Frontal cortex (tissue), 4 donors: ENCODE measurements around the gene SLC25A24. TPM values are rescaled to one million over a fixed set of nuclear protein-coding genes. Genes with fewer than 3 reads are reported as not detected.
"Not testable (repeated sequence)": the region's sequence is repeated elsewhere in the genome, so short reads cannot be mapped to it uniquely, and the experiment has no call there.

ENCODE experiments used
- DNase-seq, 2 donors: peaks; one replicate each; pipeline ENCODE4 v3.0.0; 2012; ENCODE audit warnings: low spot score in 2 of 2
- FAIRE-seq: peaks from 2 replicates; lab custom pipeline; 2012; peaks lifted over from hg19 to GRCh38; lab: Jason Lieb, UNC
- total RNA-seq: library from RNA; depleted of rRNA; stranded (reverse); fragments of >200 nt; gene quantifications from one replicate; pipeline ENCODE4 v1.2.3, GENCODE V29; 2014
- donor health status: control.
- donor health status: control.
- donor health status: control.

Gene SLC25A24
- total RNA-seq, 1 donor from 2014 or later: 37.5 TPM

- DNase-seq: peak; percentile 45 to 61
- FAIRE-seq: no peak
Observed at GRCh38 chr1:108200687-108201051, 526 bp upstream of the SLC25A24 start.

DNA sequence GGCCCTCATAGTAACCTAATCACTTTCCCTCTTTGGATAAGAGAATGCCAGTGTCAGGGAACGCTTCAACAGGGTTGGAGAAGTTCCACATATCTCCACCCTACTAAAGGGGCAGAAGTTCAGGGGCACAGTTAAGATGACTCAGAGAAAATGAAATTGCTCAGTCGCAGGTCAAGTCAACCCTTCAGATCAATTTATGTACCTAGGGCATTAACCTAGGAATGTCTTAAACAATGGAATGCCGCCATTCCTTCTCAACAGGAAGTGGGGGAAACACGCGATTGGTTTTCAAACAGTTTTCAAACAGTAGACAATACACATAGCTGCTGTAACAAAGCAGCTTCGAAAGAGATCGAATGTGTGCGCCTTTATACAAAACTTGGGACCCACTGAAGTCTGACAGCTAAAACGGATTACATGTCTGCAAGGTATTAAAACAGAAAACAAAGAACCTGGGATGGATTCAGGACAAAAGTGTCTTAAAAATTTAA is 897 bp downstream of the SLC25A24 start:
- DNase-seq: no peak
- FAIRE-seq: no peak

GRCh38 chr1:108194051-108194450 is 6.1 kb downstream of the SLC25A24 start:
- no peak for FAIRE-seq
- no peak for DNase-seq

GRCh38 chr1:108193333-108193732 is 6.8 kb downstream of the SLC25A24 start:
- FAIRE-seq (no peak), DNase-seq (no peak)

DNA sequence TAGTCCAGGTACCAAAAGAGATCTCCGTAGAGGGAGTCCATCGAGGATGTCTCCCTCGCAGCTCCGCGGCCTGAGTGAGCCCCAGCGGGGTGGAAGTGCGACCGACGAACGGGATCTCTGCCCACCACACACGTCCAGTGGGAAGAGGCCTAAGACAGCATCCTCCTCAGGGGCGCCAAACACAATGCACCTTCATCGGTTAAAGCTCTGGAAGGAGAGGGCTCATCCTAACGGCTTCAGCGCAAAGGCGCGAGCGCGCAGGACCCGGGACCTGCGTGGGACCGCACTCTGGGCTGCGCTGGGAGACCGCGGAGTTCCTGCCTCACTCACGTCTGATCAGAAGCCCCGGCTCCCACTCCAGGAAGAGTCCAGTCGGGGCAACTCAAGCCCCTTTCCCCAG is 7.6 kb downstream of the SLC25A24 start:
- DNase-seq: no peak
- no peak for FAIRE-seq

DNA sequence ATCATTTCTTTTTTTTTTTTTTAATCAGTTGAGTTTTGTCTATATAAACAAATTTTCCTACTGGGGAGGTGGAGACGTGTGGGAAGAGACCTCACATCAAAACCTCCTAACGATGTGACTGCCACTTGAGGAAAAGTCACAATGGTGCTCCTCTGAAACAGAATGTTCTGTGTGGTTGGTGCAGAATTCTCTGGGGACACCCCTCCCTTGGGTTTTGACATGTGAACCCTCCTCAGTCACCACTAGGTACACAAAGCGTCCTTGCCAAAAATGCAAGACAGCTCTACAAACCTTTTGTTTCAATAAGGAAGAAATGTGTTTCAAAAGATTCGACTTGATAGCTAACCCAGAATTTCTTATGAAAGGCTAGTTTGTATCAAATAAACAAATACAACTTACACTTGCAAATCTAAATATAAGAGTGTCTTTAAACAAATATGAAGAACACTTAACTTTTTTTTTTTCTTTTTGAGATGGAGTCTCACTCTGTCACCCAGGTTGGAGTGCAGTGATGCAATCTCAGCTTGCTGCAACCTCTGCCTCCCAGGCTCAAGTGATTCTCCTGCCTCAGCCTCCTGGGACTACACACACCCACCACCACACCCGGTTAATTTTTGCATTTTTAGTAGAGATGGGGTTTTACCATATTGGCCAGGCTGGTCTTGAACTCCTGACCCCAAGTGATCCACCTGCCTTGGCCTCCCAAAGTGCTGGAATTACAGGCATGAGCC is 9.3 kb downstream of the SLC25A24 start:
- no peak for FAIRE-seq
- DNase-seq: no peak

DNA sequence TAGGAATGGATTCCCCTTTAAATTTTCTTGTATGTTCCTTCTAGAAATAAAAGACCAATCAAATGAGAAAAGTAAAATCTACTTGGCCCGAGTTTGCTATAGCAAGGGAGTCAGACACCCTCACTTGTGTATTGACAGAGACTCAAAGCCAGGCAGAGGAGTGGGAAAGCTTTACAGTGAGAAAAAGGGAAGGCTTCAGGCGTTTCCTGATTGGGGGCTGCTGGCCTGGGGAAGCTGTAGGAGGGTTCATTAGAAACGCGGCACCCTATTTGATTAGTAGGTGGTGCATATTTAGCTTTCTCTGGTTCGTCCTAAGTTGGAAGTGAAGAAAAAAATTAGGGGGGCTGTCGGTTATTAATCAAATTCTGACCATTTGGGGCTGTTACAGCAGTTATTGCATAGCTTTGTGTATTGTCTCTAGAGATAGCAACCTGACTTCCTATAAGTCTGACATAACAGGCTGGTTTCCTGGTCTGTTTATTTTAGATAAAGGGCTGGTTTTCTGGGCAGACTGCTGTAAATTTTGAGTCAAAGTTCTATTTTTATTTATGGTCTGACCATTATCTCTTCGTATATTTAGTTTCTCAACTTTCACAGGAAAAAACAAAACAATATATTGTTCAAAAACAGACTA is 10.0 kb downstream of the SLC25A24 start:
- DNase-seq: no peak
- no peak for FAIRE-seq

DNA sequence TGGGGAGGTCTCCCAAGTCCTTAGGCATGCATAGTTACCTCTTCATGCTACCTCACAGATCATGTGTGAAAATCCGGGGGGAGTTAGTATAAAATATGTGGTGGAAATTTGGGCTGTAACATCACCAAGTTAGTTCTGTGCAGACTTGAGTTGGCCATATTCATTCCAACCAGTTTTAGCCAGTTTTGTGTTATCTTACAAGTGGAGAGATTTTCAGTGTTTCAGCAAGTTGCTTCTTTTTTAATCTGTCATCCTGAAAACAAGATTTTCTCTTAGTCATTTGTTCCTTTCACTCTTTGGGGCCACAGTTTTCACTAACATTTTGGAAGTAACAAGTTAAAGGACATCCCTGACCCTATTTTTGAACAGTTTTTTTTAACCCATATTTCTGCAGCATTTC is 11.3 kb downstream of the SLC25A24 start:
- no peak for DNase-seq
- no peak for FAIRE-seq

DNA sequence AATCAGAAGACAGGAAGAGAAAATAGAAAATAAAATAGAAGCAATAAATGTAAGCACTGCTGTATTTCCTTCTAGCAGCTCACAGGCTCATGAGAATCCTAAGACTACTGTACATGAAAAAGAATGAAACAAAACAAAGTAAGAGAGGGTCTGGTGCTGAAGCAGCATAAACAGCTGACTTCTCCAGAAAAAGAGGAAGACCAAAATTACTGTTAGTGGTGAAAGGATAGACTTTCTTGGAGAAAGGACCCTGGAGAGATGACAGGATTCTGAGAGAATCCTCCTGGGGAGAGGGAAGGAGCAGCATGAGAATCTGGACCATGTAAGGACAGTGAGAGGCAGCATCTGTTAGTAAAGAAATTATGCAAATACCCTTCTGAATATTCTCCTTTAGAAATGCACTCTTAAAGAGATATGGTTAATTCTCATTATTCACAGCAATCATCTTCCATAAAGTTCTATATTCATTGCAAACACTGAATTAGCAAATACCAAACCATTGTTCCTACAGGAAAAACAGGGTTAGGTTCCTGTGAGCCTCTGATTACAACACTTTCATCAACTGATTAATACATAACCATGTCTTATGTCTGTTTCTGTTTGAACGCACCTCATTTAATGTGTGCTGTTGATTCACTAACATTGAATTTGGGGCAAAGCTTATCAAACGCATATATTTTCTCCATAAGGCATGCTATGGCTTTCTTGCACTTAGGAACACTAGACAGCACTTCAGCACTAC is 17.0 kb downstream of the SLC25A24 start:
- FAIRE-seq (no peak), DNase-seq (no peak)

DNA sequence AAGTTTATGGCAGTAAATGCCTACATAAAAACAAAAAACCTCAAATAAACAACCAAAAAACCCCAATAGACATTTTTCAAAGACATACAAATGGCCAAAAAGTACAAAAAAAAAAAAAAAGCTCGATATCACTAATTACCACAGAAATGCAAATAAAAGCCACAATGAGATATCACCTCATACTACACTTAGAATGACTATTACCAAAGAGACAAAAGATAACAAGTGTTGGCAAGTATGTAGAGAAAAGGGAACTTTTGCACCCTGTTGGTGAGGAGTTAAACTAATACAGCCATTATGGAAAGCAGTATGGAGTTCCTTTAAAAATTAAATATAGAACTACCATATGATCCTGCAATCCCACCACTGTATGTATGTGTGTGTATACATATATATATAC is 21.1 kb downstream of the SLC25A24 start:
- FAIRE-seq (no peak), DNase-seq (no peak)

DNA sequence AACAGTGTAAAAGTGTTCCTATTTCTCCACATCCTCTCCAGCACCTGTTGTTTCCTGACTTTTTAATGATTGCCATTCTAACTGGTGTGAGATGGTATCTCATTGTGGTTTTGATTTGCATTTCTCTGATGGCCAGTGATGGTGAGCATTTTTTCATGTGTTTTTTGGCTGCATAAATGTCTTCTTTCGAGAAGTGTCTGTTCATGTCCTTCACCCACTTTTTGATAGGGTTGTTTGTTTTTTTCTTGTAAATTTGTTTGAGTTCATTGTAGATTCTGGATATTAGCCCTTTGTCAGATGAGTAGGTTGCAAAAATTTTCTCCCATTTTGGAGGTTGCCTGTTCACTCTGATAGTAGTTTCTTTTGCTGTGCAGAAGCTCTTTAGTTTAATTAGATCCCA is 37.7 kb downstream of the SLC25A24 start:
- DNase-seq, FAIRE-seq: not testable (repeated sequence)

- FAIRE-seq, DNase-seq: not testable (repeated sequence)
Observed at GRCh38 chr1:108159951-108160350, 40.2 kb downstream of the SLC25A24 start.

- DNase-seq (no peak), FAIRE-seq (no peak)
Observed at GRCh38 chr1:108158893-108159453, 41.2 kb downstream of the SLC25A24 start.

DNA sequence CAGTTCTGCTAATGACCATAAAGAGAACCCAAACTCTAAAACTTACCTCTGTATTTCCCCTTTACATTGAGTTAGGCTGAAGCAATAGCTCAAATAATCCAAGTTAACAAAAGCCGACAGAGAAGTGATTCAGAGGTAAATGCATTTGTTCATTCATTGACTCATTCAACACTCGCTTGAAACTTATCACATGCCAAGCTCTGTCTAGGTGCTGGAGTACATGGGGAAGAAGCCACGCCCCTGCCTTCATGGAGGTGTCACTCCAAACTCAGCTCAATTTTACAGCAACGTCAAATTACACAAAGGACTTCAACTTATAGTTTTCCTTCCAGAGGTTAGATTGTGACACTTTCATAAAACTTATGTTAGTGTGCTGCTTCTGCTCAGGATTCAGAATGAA is 45.8 kb downstream of the SLC25A24 start:
- FAIRE-seq (no peak), DNase-seq (no peak)

GRCh38 chr1:108152782-108153222 is 47.3 kb downstream of the SLC25A24 start:
- FAIRE-seq (no peak), DNase-seq (no peak)

DNA sequence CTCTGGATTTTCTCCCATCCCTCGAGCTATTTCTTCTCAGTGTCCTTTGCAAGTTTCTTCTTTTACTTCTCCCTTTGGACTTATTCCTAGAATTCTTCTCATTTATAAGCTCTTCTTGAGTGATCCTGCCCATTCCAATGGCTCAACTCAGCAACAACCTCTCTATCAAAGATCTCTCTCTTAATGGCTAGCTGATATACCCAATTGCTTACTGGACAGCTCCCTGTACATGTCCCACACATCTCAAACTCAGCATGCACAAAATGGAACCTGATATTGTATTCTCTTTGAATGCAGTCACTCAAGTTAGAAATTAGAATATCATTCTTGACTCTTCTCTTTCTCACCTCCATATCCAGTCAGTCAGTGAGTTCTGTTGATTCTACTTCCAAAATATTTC is 48.6 kb downstream of the SLC25A24 start:
- FAIRE-seq (no peak), DNase-seq (no peak)

GRCh38 chr1:108149796-108150467 is 50.2 kb downstream of the SLC25A24 start:
- DNase-seq (no peak), FAIRE-seq (no peak)

- not testable (repeated sequence) for DNase-seq, FAIRE-seq
Observed at GRCh38 chr1:108144569-108144968, 55.6 kb downstream of the SLC25A24 start.

- DNase-seq (no peak), FAIRE-seq (no peak)
Observed at GRCh38 chr1:108142773-108143394, 57.3 kb downstream of the SLC25A24 start.
